SH-SY5Y (cell line): Measurements from ENCODE around the gene ATP7A.

Source experiments
- GATA2 ChIP-seq: IDR thresholded peaks from 2 replicates; pipeline ENCODE4 v1.6.1; 2011; ENCODE audit warnings: mild to moderate bottlenecking, low read depth, low read length
- GATA3 ChIP-seq: IDR thresholded peaks from 2 replicates; pipeline ENCODE4 v1.6.1; 2011; ENCODE audit warnings: low read depth, mild to moderate bottlenecking, low read length, moderate library complexity

ATP7A gene

DNA sequence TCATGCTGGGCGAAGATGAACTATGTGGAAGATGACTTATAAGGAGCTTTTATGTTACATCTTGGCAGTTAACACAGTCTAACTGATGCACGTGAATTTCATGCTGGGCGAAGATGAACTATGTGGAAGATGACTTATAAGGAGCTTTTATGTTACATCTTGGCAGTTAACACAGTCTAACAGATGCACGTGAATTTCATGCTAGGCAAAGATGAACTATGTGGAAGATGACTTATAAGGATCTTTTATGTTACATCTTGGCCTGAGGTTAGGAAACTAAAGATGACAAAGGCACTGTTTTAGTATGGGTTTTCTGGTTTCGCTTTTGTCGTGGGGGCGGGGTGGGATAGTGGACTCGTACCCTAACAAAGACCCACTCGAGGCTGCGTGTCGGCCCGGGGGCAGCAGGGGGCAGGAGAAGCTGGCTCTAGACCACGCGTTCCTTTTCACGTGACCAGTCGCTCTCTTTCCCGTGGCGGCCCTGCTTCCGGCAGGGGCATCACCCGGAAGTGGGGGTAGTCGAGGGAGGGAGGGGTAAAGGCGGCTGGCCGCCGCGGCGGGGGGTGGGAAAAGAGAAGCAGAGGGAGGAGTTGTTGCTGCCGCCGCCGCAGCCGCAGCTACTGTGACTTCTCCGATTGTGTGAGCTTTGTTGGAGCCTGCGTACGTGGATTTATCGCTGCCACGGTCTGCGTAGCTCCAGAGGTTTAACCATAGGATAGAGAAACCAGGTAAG is at the start of gene ATP7A:
Gene ATP7A, plus strand, starts transcription at position 586 of the 733 bp plus-strand sequence. CDS start 60,949 bp downstream, outside the sequence.
- TF ChIP-seq GATA2 (no peak), GATA3 (no peak)

DNA sequence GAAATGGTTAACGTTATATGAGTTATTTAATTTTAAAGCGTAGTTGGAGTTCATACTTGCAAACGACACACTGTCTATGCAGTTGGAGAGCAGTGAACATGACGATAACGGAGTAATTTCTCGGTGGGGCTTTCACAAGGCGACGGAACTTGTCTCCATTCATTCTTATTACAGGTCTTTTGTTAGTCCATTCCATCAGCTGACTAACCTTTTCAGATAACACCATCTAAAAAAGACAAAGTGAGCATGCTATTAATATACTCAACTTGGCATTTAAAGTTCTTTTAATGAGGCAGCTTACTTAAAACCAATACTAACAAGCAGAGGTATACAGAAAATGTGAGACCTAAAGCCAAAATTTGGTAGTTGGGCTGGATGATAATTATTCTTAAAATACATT is 35.1 kb upstream of the ATP7A start:
- TF ChIP-seq GATA2, result no peak
- TF ChIP-seq GATA3, result no peak

DNA sequence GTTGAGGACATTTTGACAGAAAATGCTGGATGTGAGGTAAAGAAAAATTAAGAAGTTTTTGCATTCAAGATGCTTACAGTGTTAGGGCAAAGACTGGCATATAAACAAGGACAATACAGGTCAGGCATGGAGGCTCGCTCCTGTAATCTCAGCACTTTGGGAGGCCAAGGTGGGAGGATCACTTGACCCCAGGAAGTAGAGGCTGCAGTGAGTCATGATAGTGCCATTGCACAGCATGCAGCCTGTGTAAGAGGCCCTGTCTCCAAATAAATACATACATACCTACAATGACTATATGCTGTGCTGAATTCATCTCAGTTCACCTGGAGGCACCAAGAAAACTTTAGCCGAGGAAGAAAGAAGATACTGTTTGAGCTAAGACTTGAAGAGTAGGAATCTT is 17.6 kb upstream of the ATP7A start:
- TF ChIP-seq GATA3, result no peak
- no peak for TF ChIP-seq GATA2

DNA sequence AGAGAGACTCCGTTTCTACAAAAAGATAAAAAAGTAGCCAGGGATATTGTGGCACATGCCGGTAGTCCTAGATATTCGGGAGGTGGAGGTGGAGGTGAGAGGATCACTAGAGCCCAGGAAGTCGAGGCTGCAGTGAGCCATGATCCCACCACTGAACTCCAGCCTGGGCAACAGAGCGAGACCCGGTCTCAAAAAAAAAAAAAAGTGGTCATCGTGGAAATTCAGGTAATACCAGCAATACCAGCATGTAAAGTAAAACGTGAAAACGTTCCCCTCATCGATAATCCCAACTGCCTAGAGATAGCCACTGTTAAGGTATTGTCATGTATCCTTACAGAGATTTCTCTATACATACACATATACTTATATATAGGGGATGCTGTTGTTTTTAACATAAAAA is 16.8 kb upstream of the ATP7A start:
- TF ChIP-seq GATA3 (no peak), GATA2 (no peak)

DNA sequence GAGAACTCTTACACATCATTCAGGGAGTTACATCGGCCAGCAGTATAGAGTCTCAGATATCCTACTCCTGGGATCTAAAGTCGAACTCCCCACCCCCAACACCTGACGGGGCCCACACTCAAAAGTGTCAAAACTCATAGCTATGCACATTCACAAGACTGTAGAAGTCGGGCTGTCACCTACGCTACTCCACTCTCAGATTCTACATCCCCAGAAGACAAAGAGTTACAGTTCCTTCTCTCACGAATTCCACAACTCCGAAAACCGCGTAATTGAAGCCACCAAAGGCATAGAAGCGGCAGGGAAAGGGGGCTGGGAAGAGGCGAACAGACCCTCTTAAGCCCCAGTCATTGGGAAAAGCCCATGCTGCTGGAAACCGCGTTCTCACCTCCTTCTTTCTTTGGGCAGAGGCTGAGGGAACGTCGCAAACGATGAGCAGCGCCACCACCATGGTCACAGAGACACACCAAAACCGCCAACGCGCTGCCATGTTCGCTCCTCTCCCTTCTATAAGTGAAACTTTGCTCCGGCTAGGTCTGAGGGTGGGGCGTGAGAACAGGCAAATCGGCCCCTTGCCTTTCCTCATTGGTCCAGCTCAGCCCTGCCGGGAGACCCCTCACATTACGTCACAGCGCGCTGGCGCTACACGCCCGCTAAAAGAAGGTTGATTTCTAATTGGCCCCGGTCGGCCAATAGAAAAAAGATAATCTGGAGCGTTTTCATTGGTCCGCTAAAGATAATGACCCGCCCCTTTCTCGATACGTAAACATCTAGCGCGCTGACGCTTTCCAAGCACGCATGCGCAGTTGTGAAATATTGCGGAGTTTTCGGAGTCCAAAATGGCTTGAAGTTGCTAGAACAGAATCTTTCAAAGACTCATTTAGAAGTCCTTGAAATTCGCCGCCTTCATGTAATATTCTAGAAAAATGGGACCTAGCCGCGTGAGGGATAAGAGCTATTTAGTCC is 15.3 kb upstream of the ATP7A start, which contains the start of gene MAGT1:
Gene MAGT1, minus strand, starts transcription at position 515 of the 966 bp plus-strand sequence. Its CDS starts 25 bp downstream, at position 490.
- TF ChIP-seq GATA3 (no peak), GATA2 (no peak; the same call in 1 of the 2 replicates)

DNA sequence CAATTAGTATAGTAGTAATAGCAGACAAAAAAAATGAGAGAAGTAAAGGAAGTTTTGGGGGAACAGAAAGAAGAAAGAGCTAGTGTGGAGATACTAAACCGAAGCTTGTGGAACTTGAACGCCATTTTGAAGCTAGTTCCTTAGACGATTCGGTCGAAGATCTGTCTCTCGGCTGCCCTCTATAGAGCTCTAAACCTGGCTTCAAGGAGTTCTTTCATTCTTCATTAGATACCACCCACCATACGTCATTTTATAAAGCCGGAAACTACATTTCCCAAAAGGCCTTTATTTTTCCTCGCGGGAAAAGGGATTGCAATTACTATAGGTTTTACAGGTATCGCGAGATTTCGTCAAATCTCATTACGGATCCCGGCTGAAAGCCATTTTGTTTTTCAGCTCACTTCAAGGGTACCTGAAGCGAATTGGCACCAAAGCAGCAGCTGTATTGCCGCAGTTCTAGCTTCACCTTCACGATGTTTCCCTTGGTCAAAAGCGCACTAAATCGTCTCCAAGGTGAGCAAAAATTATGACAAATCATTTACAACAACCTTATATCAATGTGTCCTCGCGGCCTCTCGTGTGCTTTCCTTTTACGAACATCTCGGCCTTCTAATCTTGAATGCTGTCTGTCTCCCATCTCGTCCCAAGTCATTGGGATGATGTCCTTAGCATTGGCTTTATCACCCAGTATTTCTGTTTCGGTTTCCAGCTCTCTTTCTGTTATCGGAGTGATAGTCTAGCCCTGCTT is 11.2 kb upstream of the ATP7A start, which contains the start of gene COX7B:
Gene COX7B, plus strand, starts transcription at position 388 of the 748 bp plus-strand sequence. Its CDS starts 86 bp downstream, at position 474.
- no peak for TF ChIP-seq GATA3
- TF ChIP-seq GATA2, result no peak

DNA sequence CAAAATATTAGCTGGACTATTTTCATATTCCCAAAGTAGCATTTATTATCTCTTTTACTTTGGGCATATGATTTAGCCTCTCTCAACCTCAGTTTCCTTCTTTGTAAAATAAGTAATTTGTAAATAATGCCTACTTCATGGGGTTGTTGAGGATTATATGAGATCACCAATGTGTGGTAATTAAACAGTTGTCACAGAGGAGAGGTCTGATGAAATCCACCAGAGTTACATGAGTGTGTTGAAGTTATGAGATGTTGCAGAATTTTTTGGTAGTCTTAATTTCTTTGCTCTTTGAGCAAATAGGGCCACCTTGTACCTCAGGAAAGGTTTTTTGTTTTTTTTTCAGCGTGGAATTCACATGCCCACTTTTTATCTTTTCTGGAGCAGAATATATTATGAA is 9.8 kb upstream of the ATP7A start:
- TF ChIP-seq GATA3 (no peak), GATA2 (no peak)

DNA sequence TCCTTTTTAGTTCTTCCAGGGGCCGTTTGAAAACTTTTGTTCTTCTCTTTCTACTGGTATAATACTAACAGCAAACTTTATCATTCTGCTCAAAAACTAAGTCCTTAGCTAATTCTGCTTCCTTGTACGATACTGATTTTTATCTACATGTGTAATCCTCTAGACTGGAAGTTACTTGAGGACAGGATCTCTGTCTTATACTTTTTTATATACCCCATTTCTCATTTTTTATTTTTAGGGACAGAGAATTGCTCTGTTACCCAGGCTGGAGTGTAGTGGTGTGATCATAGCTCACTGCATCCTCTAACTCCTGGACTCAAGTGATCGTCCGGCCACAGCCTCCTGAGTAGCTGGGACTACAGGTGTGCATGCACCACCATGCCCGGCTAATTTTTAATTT is 9.0 kb upstream of the ATP7A start:
- TF ChIP-seq GATA3 (no peak), GATA2 (no peak)

DNA sequence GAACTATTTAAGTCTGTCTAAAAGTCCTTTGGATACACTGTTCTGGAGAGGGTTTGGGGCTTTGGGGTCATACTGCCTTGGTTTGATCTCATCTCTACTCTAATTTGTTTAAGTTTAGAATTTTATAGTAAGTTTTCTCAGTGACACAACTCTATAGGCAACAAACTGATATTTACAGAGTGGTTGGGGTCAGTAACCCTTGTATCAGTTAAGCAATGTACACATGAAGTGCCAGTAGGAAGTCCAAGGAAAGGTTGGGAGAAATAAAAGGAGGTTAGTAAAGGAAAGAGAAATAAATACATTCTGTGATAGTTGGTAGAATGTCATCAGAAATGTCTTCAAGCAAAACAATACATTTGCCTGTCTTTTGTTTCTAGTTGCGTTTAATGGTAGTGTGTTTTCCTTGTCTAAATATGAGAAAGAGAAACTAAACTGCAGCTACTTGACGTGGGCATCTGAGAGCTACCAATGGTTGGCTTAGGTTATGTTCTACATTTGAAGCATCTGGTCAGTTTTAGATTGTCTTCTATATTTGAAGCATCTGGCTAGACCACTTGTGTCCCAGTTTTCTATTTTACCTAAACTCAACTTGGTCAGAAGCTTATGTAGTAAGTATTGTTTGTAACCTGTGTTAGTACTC is 6.9 kb downstream of the ATP7A start:
- no peak for TF ChIP-seq GATA2
- no peak for TF ChIP-seq GATA3

DNA sequence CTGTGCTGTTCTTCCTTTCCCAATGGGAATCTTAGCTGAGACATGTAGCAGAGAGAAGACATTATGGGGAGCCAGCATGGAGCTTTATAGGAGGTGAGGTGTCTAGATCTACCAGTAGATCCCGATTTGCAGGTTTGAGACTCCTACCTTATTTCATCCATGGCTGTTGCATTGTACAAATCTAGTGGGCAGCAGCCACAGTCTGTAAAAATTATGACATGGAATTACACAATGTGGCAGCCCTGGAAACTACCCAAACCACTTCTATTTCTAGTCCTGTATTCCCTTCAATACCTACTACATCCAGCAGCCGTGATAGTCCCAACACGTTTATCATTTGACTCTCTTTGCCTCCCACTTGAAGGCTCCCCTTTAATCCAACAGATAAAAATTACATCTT is 8.1 kb downstream of the ATP7A start:
- no peak for TF ChIP-seq GATA3
- TF ChIP-seq GATA2, result no peak

DNA sequence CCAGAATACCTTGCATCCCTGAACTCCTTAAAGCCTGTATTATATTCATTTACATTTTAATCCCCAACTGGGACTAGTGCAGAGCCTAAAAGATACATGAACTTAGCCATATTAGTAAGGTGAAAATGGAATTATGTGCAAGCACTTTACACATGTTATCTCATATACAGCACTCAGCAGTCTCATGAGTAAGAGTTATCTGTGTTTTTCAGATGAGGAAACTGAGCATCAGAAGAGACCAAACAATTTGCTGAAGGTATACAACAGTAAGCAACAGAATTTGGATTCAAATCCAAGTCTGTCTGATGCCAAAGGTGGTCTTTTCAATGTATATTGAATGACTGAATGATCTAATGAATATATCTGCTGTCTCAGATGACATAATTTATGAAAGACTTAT is 12.3 kb downstream of the ATP7A start:
- TF ChIP-seq GATA2 (no peak), GATA3 (no peak)

DNA sequence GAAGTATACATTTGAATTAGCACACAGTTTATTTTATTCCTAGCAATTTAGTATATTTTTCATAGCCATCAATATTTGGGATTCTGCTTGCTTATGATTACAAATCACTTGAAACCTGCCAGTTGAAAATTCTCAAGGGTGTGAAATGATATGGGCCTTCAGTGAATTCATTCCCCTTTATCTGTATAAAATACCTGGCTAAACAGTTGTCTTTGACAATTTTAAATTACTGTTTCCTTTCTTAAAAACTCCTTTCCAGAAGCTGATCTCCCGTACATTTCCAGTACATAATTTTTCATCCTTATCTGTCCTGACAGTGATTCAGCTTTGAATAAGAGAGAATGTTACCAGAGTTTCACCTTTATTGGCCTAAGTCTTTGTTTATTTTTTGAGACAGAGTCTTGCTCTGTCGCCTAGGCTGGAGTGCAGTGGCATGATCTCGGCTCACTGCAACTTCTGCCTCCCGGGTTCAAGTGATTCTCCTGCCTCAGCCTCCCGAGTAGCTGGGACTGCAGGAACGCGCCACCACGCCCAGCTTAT is 13.9 kb downstream of the ATP7A start:
- TF ChIP-seq GATA3 (no peak), GATA2 (no peak)

DNA sequence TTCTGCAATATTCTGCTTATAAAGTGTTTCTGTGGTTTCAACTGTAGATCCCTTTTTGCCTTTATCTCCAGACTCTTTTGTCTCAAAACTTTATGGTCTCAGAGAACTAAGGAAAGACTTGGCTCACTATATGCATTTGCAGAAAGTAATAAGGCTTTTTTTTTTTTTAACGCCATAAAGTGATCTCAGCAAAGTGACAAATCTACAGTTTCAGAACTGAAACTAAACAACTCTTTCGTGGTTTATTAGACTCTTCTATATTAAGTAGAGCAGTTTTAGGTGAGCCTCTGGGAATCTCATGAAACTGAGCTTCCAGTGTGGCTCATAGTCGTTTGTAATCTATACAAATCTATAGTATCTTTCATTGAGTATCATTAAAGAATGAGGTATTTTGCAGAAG is 15.3 kb downstream of the ATP7A start:
- no peak for TF ChIP-seq GATA2
